ENCODE measurements around the gene CFAP57. TPM values are rescaled to one million over a fixed set of nuclear protein-coding genes. Genes with fewer than 3 reads are reported as not detected.

CFAP57 gene
- total RNA-seq, 4 donors from 2014 or later: not detected

- Histone ChIP-seq H3K9me3 (no peaks in the 10 kb centered on the region), H3K36me3 (no peaks in the 10 kb centered on the region), H3K4me3 (no peak overlapping the region), H3K27me3 (no peaks in the 10 kb centered on the region), H3K27ac (no peak overlapping the region), H3K4me1 (peaks cover 6 to 20% (median 15%) of the 10 kb centered on the region in 4 donors)
- TF ChIP-seq POLR2AphosphoS5 (IDR thresholded peaks at IDR 0.05) (no peak), EP300 (IDR thresholded peaks at IDR 0.05; ENCODE audit: low read depth) (no peak), POLR2A (IDR thresholded peaks at IDR 0.05) (no peak), CTCF (IDR thresholded peaks at IDR 0.05) (no peak)
- intact Hi-C loops (cut with DNase I; ENCODE audit: low total_unique reads) (no loop called here), in situ Hi-C loops (cut with MboI; ENCODE audit: low pct_ligation_motif_present in 1 of 4, low pct_unique_long_range_greater_than_20kb in 1 of 4, low sequenced_read_pairs in 3 of 4) (no loop called here)
- 90% methylated on average over 4 of the region's 4 CpGs; no CpG with 5 or more reads in 1 of the 2 donors for WGBS, 2 donors (ENCODE audit: low coverage in 1 of 2)
- no peak for DNase-seq
Measured at GRCh38 chr1:43253173-43253572, 81.0 kb downstream of the CFAP57 start.

GRCh38 chr1:43253876-43254275 is 81.7 kb downstream of the CFAP57 start:
- peaks cover 6 to 20% (median 15%) of the 10 kb centered on the region in 4 donors for H3K4me1 ChIP-seq
- H3K27me3 ChIP-seq: no peaks in the 10 kb centered on the region
- TF ChIP-seq CTCF (IDR thresholded peaks at IDR 0.05): no peak
- no peak for TF ChIP-seq POLR2A (IDR thresholded peaks at IDR 0.05)
- no peak for TF ChIP-seq POLR2AphosphoS5 (IDR thresholded peaks at IDR 0.05)
- TF ChIP-seq EP300 (IDR thresholded peaks at IDR 0.05; ENCODE audit: low read depth): no peak
- DNase-seq: no peak
- intact Hi-C loops (cut with DNase I; ENCODE audit: low total_unique reads) (no loop called here), in situ Hi-C loops (cut with MboI; ENCODE audit: low pct_ligation_motif_present in 1 of 4, low pct_unique_long_range_greater_than_20kb in 1 of 4, low sequenced_read_pairs in 3 of 4) (no loop called here)
- no peaks in the 10 kb centered on the region for H3K36me3 ChIP-seq
- no peak overlapping the region for H3K4me3 ChIP-seq
- H3K9me3 ChIP-seq: no peaks in the 10 kb centered on the region
- no peak overlapping the region for H3K27ac ChIP-seq
- WGBS, 2 donors (ENCODE audit: low coverage in 1 of 2): 90 to 96% methylated on average over 4 to 8 of the region's 8 CpGs

GRCh38 chr1:43255438-43256210 is 83.5 kb downstream of the CFAP57 start:
- intact Hi-C loops (cut with DNase I; ENCODE audit: low total_unique reads): no loop called here
- H3K36me3 ChIP-seq: no peaks in the 10 kb centered on the region
- in situ Hi-C loops (cut with MboI; ENCODE audit: low pct_ligation_motif_present in 1 of 4, low pct_unique_long_range_greater_than_20kb in 1 of 4, low sequenced_read_pairs in 3 of 4): no loop called here
- peaks cover 6 to 20% (median 15%) of the 10 kb centered on the region in 4 donors for H3K4me1 ChIP-seq
- 74 to 95% methylated on average over 4 to 10 of the region's 10 CpGs for WGBS, 2 donors (ENCODE audit: low coverage in 1 of 2)
- H3K27ac ChIP-seq: peak overlapping the region; percentile 76 to 85 (median 78)
- TF ChIP-seq POLR2AphosphoS5 (IDR thresholded peaks at IDR 0.05): no peak
- no peak for TF ChIP-seq CTCF (IDR thresholded peaks at IDR 0.05)
- TF ChIP-seq POLR2A (IDR thresholded peaks at IDR 0.05): no peak
- TF ChIP-seq EP300 (IDR thresholded peaks at IDR 0.05; ENCODE audit: low read depth): no peak
- H3K27me3 ChIP-seq: no peaks in the 10 kb centered on the region
- DNase-seq: no peak
- no peaks in the 10 kb centered on the region for H3K9me3 ChIP-seq
- no peak overlapping the region for H3K4me3 ChIP-seq

GRCh38 chr1:43256675-43257570 is 84.8 kb downstream of the CFAP57 start:
- Histone ChIP-seq H3K27me3 (no peaks in the 10 kb centered on the region), H3K36me3 (no peaks in the 10 kb centered on the region), H3K27ac (peak overlapping the region; percentile 76 to 85 (median 78)), H3K4me3 (no peak overlapping the region), H3K4me1 (peaks cover 6 to 20% (median 15%) of the 10 kb centered on the region in 4 donors), H3K9me3 (no peaks in the 10 kb centered on the region)
- in situ Hi-C loops (cut with MboI; ENCODE audit: low pct_ligation_motif_present in 1 of 4, low pct_unique_long_range_greater_than_20kb in 1 of 4, low sequenced_read_pairs in 3 of 4) (no loop called here), intact Hi-C loops (cut with DNase I; ENCODE audit: low total_unique reads) (no loop called here)
- peak in 2 of 3 donors; percentile 38 to 58 for TF ChIP-seq POLR2AphosphoS5 (IDR thresholded peaks at IDR 0.05)
- TF ChIP-seq CTCF (IDR thresholded peaks at IDR 0.05): peak in 1 of 5 experiments; percentile 18
- no peak for TF ChIP-seq POLR2A (IDR thresholded peaks at IDR 0.05)
- WGBS, 2 donors (ENCODE audit: low coverage in 1 of 2): 70% methylated on average over 2 to 8 of the region's 8 CpGs
- peak; percentile 84 for DNase-seq

Data from transverse colon (tissue), 4 donors.